B cell (primary cell): Measurements from ENCODE around the gene MRM2. TPM values are rescaled to one million over a fixed set of nuclear protein-coding genes. Genes with fewer than 3 reads are reported as not detected.

Experiments used
- ATAC-seq: fragments of 200-7000 bp; cut with Tn5 transposase; one replicate; pipeline ENCODE4 v1.10.0; 2021; ENCODE audit warnings: low read depth, mild to moderate bottlenecking, moderate number of reproducible peaks, moderate library complexity
- CTCF ChIA-PET: fragments of 350-600 bp; sonication (Branson Sonifier 250); formaldehyde crosslinking; loops from one replicate; lab custom pipeline; 2021; ENCODE audit warnings: antibody characterized with exemption, inconsistent platforms; lab: Charles Lee
- POLR2A ChIA-PET: fragments of 350-600 bp; sonication (Branson Sonifier 250); formaldehyde crosslinking; loops from one replicate; lab custom pipeline; 2021; ENCODE audit warnings: antibody characterized with exemption; lab: Charles Lee
- DNase-seq: peaks from one replicate; pipeline ENCODE4 v3.0.0; 2013
- H2AFZ ChIP-seq: 2 replicates; pipeline ENCODE4 v1.6.1; 2012; ENCODE audit warnings: mild to moderate bottlenecking, low read depth, low read length; ENCODE audit not compliant: insufficient read depth, poor library complexity, severe bottlenecking
- H3K27ac ChIP-seq, 2 donors: 1 replicate in 1 of 2; 2 replicates in 1 of 2; pipeline ENCODE4 v1.5.1; 2012 to 2013; ENCODE audit warnings: low read length in 2 of 2, mild to moderate bottlenecking in 2 of 2, moderate library complexity in 1 of 2
- H3K27me3 ChIP-seq, 4 experiments: fragments of 200-600 bp in 1 of 4; sonication (generic) in 1 of 4; replicated peaks in 1 of 4; 1 replicate in 2 of 4; 2 replicates in 2 of 4; pipeline versions ENCODE4 v1.6.1 to v1.7.0; 2013 to 2016; ENCODE audit warnings: low read length in 3 of 4, mild to moderate bottlenecking in 2 of 4, mixed read lengths in 1 of 4, moderate library complexity in 1 of 4; ENCODE audit not compliant: insufficient read depth in 4 of 4, control insufficient read depth in 3 of 4; ENCODE audit errors: control extremely low read depth in 1 of 4
- H3K36me3 ChIP-seq, 2 experiments: replicated peaks in 1 of 2; 1 replicate in 1 of 2; 2 replicates in 1 of 2; pipeline versions ENCODE4 v1.6.1 to v1.7.1; 2013; ENCODE audit warnings: low read length in 1 of 2; ENCODE audit not compliant: insufficient read depth in 2 of 2, control insufficient read depth in 1 of 2; ENCODE audit errors: control extremely low read depth in 1 of 2, extremely low read depth in 1 of 2
- H3K4me1 ChIP-seq, 2 donors: fragments of 200-600 bp in 1 of 2; sonication (generic) in 1 of 2; 1 replicate in 1 of 2; 2 replicates in 1 of 2; pipeline versions ENCODE4 v1.5.1 to v1.6.1; 2013 to 2017; ENCODE audit warnings: low read length in 2 of 2; ENCODE audit not compliant: control insufficient read depth in 2 of 2, insufficient read depth in 2 of 2
- H3K4me2 ChIP-seq: replicated peaks from 2 replicates; pipeline ENCODE3; 2012; ENCODE audit warnings: mild to moderate bottlenecking, low read depth, low read length; ENCODE audit not compliant: poor library complexity, severe bottlenecking
- H3K4me3 ChIP-seq, 5 experiments: fragments of 200-600 bp in 1 of 5; sonication (generic) in 1 of 5; 1 replicate in 3 of 5; 2 replicates in 2 of 5; pipeline versions ENCODE4 v1.5.1 to v1.7.0; 2011 to 2016; ENCODE audit warnings: low read length in 4 of 5, mild to moderate bottlenecking in 4 of 5, low read depth in 2 of 5, control low read depth in 1 of 5, moderate library complexity in 1 of 5; ENCODE audit not compliant: insufficient read depth in 1 of 5; ENCODE audit errors: control extremely low read depth in 1 of 5, extremely low read depth in 1 of 5
- H3K79me2 ChIP-seq: fragments of 200-600 bp; sonication (generic); one replicate; pipeline ENCODE4 v1.6.0; 2016; ENCODE audit warnings: low read length; ENCODE audit not compliant: control insufficient read depth, insufficient read depth
- H3K9ac ChIP-seq: fragments of 200-600 bp; sonication (generic); 2 replicates; pipeline ENCODE4 v1.6.1; 2017; ENCODE audit warnings: mild to moderate bottlenecking, low read length, moderate library complexity
- H3K9me3 ChIP-seq, 3 donors: one replicate each; pipeline versions ENCODE4 v1.6.1 to v1.7.1; 2013; ENCODE audit warnings: low read length in 2 of 3; ENCODE audit not compliant: control insufficient read depth in 2 of 3, insufficient read depth in 1 of 3; ENCODE audit errors: control extremely low read depth in 1 of 3
- H4K20me1 ChIP-seq: 2 replicates; pipeline ENCODE4 v1.6.0; 2012; ENCODE audit warnings: mild to moderate bottlenecking, low read length; ENCODE audit not compliant: insufficient read depth, control insufficient read depth, poor library complexity, severe bottlenecking
- H3K27ac Mint-ChIP-seq: one replicate; pipeline ENCODE4 v1.8.0; 2021; ENCODE audit warnings: mixed read lengths
- H3K27me3 Mint-ChIP-seq: one replicate; pipeline ENCODE4 v1.8.0; 2021; ENCODE audit warnings: mixed read lengths
- H3K4me1 Mint-ChIP-seq: one replicate; pipeline ENCODE4 v1.8.0; 2021; ENCODE audit warnings: mixed read lengths
- H3K4me3 Mint-ChIP-seq: one replicate; pipeline ENCODE4 v1.8.0; 2021; ENCODE audit warnings: mixed read lengths
- H3K9me3 Mint-ChIP-seq: one replicate; pipeline ENCODE4 v1.8.0; 2022; ENCODE audit warnings: mixed read lengths; ENCODE audit not compliant: insufficient read depth
- CTCF ChIP-seq: fragments of 200-600 bp; IDR thresholded peaks from one replicate; pipeline ENCODE4 v1.8.0; 2022; ENCODE audit warnings: antibody characterized with exemption, mild to moderate bottlenecking
- EZH2 ChIP-seq: IDR thresholded peaks from 2 replicates; pipeline ENCODE4 v1.6.1; 2012; ENCODE audit warnings: borderline replicate concordance, low read depth, mild to moderate bottlenecking, moderate library complexity, low read length; ENCODE audit not compliant: insufficient read depth, poor library complexity, severe bottlenecking
- WGBS: methylation state at CpG from one replicate; pipeline ENCODE4 v1.1.5; 2013; ENCODE audit warnings: missing lambda C conversion rate; ENCODE audit not compliant: insufficient coverage; 5-methylcytosine and 5-hydroxymethylcytosine counted together
- intact Hi-C: fragments of 100-400 bp; cut with micrococcal nuclease; formaldehyde crosslinking; loops from one replicate; pipeline ENCODE4 v1.10.0; 2022
- polyA plus RNA-seq: library from polyadenylated mRNA; depleted of rRNA; stranded (reverse); fragments of >200 nt; gene quantifications from 2 replicates; pipeline ENCODE4 v1.2.3, GENCODE V29; 2012
- total RNA-seq, 2 donors: library from RNA; stranded (reverse); fragments of 120-200 nt in 1 of 2; gene quantifications; 1 replicate in 1 of 2; 2 replicates in 1 of 2; pipeline versions ENCODE4 v1.2.3 to v1.2.4, GENCODE V29; 2013 to 2022

MRM2 gene
- total and polyA plus RNA-seq, 2 donors (not counting 1 experiment from before 2014, with no cell fraction given), result 9.2 to 29.0 TPM

DNA sequence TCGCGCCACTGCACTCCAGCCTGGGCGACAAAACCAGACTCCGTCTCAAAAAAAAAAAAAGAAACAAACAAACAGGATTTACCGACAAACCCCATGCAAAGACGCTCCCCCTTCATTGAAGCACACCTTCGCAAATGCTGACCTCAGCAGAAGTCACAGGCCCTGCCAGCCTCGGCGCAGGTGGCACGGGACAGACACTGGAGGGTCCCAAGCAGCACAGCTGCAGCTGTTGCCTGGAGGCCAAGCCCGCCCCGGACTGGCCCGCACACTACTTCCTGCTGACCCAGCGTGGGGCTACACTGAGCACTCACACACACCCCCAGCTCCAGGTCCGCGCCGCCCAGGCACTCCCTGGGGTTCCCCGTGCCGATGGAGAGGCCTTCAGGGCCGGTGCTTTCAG is 41.1 kb upstream of the MRM2 start:
- WGBS, result 96% methylated on average over 16 of the region's 20 CpGs
- DNase-seq (no peak), ATAC-seq (no peak)
- intact Hi-C loops, result no loop called here
- H3K9me3 Mint-ChIP-seq, result no peaks in the 10 kb centered on the region
- Histone ChIP-seq H3K79me2 (peaks cover 82% of the 10 kb centered on the region), H2AFZ (no peak overlapping the region), H3K9me3 (no peaks in the 10 kb centered on the region), H3K4me3 (no peak overlapping the region), H3K4me2 (no peak overlapping the region), H3K4me1 (peaks cover 6 to 7% of the 10 kb centered on the region in 2 donors), H3K27ac (no peak overlapping the region), H3K27me3 (no peaks in the 10 kb centered on the region), H3K36me3 (peaks cover 0 to 7% of the 10 kb centered on the region in 2 experiments), H4K20me1 (peaks cover 43% of the 10 kb centered on the region), H3K9ac (no peak overlapping the region)
- H3K27me3 Mint-ChIP-seq, result no peaks in the 10 kb centered on the region
- H3K4me3 Mint-ChIP-seq, result no peak overlapping the region
- H3K27ac Mint-ChIP-seq, result no peak overlapping the region
- CTCF ChIA-PET, result no interaction called here
- H3K4me1 Mint-ChIP-seq, result peaks cover 48% of the 10 kb centered on the region
- POLR2A ChIA-PET, result no interaction called here
- TF ChIP-seq CTCF (no peak), EZH2 (no peak)

GRCh38 chr7:2282185-2282751 is 40.3 kb upstream of the MRM2 start:
- H3K4me3 ChIP-seq, result no peak overlapping the region
- no peak overlapping the region for H3K4me2 ChIP-seq
- Mint-ChIP-seq H3K27me3 (no peaks in the 10 kb centered on the region), H3K27ac (peak overlapping the region; percentile 41), H3K9me3 (no peaks in the 10 kb centered on the region), H3K4me1 (peaks cover 44% of the 10 kb centered on the region), H3K4me3 (no peak overlapping the region)
- ATAC-seq (no peak), DNase-seq (no peak)
- H3K27me3 ChIP-seq, result no peaks in the 10 kb centered on the region
- H3K36me3 ChIP-seq, result peaks cover 0 to 13% of the 10 kb centered on the region in 2 experiments
- no peaks in the 10 kb centered on the region for H3K4me1 ChIP-seq
- H3K79me2 ChIP-seq, result peaks cover 78% of the 10 kb centered on the region
- H3K9me3 ChIP-seq, result no peaks in the 10 kb centered on the region
- intact Hi-C loops, result no loop called here
- no peak overlapping the region for H3K27ac ChIP-seq
- H4K20me1 ChIP-seq, result peaks cover 43% of the 10 kb centered on the region
- TF ChIP-seq CTCF (no peak), EZH2 (no peak)
- WGBS, result 94% methylated on average over 13 of the region's 14 CpGs
- no peak overlapping the region for H3K9ac ChIP-seq
- CTCF ChIA-PET, result no interaction called here
- no peak overlapping the region for H2AFZ ChIP-seq
- POLR2A ChIA-PET, result no interaction called here
